ENCODE data around the gene CCDC59.
A peak's percentile ranks its signal among the peaks of the same experiment; 100 is the strongest.
"Not testable (repeated sequence)": the region's sequence is repeated elsewhere in the genome, so short reads cannot be mapped to it uniquely, and the experiment has no call there.

Gene CCDC59

GRCh38 chr12:82378997-82379396, 20.8 kb upstream of the CCDC59 start:
- no peak overlapping the region for H3K27ac ChIP-seq
- TF ChIP-seq CTCF (conservative IDR thresholded peaks at IDR 0.05) (no peak), ZFX (IDR thresholded peaks at IDR 0.05) (no peak)

- TF ChIP-seq ZFX (IDR thresholded peaks at IDR 0.05): no peak
- no peak for TF ChIP-seq CTCF (conservative IDR thresholded peaks at IDR 0.05)
- no peak overlapping the region for H3K27ac ChIP-seq
Observed at GRCh38 chr12:82375201-82375600, 17.0 kb upstream of the CCDC59 start.

- TF ChIP-seq ZFX (IDR thresholded peaks at IDR 0.05) (no peak), CTCF (conservative IDR thresholded peaks at IDR 0.05) (no peak)
- no peak overlapping the region for H3K27ac ChIP-seq
Observed at GRCh38 chr12:82366197-82366596, 8.0 kb upstream of the CCDC59 start.

GRCh38 chr12:82363990-82364389, 5.8 kb upstream of the CCDC59 start:
- H3K27ac ChIP-seq: no peak overlapping the region
- no peak for TF ChIP-seq ZFX (IDR thresholded peaks at IDR 0.05)
- TF ChIP-seq CTCF (conservative IDR thresholded peaks at IDR 0.05): no peak

- TF ChIP-seq ZFX (IDR thresholded peaks at IDR 0.05): no peak
- TF ChIP-seq CTCF (conservative IDR thresholded peaks at IDR 0.05): no peak
- no peak overlapping the region for H3K27ac ChIP-seq
Observed at GRCh38 chr12:82361461-82361915, 3.3 kb upstream of the CCDC59 start.

- H3K27ac ChIP-seq: not testable (repeated sequence)
Observed at GRCh38 chr12:82360834-82361233, 2.6 kb upstream of the CCDC59 start.

GRCh38 chr12:82359115-82359478, 910 bp upstream of the CCDC59 start:
- H3K27ac ChIP-seq: peak overlapping the region; percentile 82
- no peak for TF ChIP-seq ZFX (IDR thresholded peaks at IDR 0.05)
- TF ChIP-seq CTCF (conservative IDR thresholded peaks at IDR 0.05): no peak

- no peak for TF ChIP-seq CTCF (conservative IDR thresholded peaks at IDR 0.05)
- TF ChIP-seq ZFX (IDR thresholded peaks at IDR 0.05): no peak
- H3K27ac ChIP-seq: peak overlapping the region; percentile 82
Observed at GRCh38 chr12:82357845-82358199, 365 bp downstream of the CCDC59 start.

Data from C4-2B (cell line).